Measurements from ENCODE around the gene VPS8. TPM values are rescaled to one million over a fixed set of nuclear protein-coding genes. Genes with fewer than 3 reads are reported as not detected.

Gene VPS8
- total and polyA plus RNA-seq, 3 experiments from 2014 or later, result 19.6 to 30.2 (median 22.3) TPM

DNA sequence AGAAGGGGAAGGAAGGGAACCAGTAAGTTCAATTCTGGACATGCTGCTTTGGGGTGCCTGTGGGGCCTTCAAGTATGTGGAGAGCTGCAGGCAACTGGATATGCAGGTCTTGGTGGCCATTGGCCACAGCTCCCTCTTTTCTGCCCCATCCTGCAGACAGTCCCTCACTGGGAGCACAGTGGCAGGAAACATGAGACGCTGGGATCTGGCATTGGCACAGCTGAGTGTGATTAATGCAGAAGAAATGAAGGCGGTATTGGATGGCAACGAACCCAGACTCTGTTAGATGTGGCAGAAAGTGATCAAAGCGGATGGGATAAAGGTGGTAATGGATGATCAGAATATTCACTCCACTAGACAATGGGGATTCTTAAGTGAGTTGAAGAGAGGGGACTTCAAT, 23.2 kb upstream of the VPS8 start:
- DNase-seq, result no peak
- Histone ChIP-seq H3K27ac (ENCODE audit: low read depth, low read length) (no peak overlapping the region), H3K4me1 (ENCODE audit: insufficient read depth, low read length) (peaks cover 12% of the 10 kb centered on the region), H3K9me3 (ENCODE audit: low read length) (no peaks in the 10 kb centered on the region), H3K4me3 (ENCODE audit: low read length) (no peak overlapping the region), H3K27me3 (ENCODE audit: insufficient read depth, low read length, poor library complexity, severe bottlenecking) (no peaks in the 10 kb centered on the region), H3K36me3 (ENCODE audit: insufficient read depth, low read length) (no peaks in the 10 kb centered on the region)
- Mint-ChIP-seq H3K36me3 (no peaks in the 10 kb centered on the region), H3K4me1 (peaks cover 17 to 26% (median 18%) of the 10 kb centered on the region in 3 donors), H3K9me3 (peaks cover 0 to 1% (median 0%) of the 10 kb centered on the region in 5 donors), H3K27me3 (peaks cover 8 to 14% of the 10 kb centered on the region in 2 donors), H3K4me3 (no peak overlapping the region), H3K27ac (no peak overlapping the region)
- ChIA-PET CTCF (interaction anchor here (1.7 to 2.1 kb wide), 2 partner anchors 10 to 228 kb away, joined by 5 to 8 read pairs; partner anchors contain the start of gene EPHB3), POLR2A (no interaction called here)

DNA sequence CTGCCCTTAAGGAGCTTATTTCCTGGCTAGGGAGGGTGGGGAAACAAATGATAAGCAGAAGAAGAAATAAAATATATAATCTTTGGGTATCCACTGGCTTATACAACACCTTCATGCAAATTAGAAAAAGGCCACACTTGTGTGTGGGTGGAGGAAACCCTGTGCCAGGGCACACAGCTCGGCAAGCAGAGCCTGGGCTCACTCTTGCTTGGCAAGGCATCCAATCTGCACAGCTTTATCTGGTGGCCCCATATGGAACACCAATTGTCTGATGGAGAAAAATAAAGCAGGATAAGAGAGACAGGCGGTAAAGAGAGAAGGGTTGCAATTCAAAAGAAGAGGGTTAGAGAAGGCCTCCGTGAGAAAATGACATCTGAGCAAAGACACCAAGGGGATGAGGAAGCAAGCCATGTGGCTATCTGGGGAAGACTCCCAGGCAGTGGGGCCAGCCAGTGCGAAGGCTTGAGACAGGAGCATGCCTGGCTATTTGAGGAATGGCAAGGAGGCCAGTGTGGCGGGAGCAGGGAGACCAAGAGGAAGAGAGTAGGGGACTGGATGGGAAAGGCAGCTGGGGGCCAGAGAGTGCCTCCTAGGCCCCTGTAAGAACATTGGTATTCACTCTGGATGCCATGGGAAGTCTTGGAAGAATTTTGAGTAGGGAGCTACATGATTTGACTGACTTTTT, 22.5 kb upstream of the VPS8 start:
- DNase-seq, result no peak
- H3K4me1 ChIP-seq (ENCODE audit: insufficient read depth, low read length), result peaks cover 12% of the 10 kb centered on the region
- peaks cover 7 to 14% of the 10 kb centered on the region in 2 donors for H3K27me3 Mint-ChIP-seq
- ChIA-PET POLR2A (no interaction called here), CTCF (interaction anchor here (1.7 to 2.1 kb wide), 2 partner anchors 11 to 228 kb away, joined by 5 to 8 read pairs; partner anchors contain the start of gene EPHB3)
- H3K9me3 Mint-ChIP-seq, result peaks cover 0 to 1% (median 0%) of the 10 kb centered on the region in 5 donors
- H3K4me1 Mint-ChIP-seq, result peaks cover 17 to 26% (median 18%) of the 10 kb centered on the region in 3 donors
- H3K36me3 Mint-ChIP-seq, result no peaks in the 10 kb centered on the region
- no peak overlapping the region for H3K4me3 Mint-ChIP-seq
- no peak overlapping the region for H3K27ac ChIP-seq (ENCODE audit: low read depth, low read length)
- H3K9me3 ChIP-seq (ENCODE audit: low read length), result no peaks in the 10 kb centered on the region
- H3K4me3 ChIP-seq (ENCODE audit: low read length), result no peak overlapping the region
- H3K36me3 ChIP-seq (ENCODE audit: insufficient read depth, low read length), result no peaks in the 10 kb centered on the region
- H3K27me3 ChIP-seq (ENCODE audit: insufficient read depth, low read length, poor library complexity, severe bottlenecking), result no peaks in the 10 kb centered on the region
- H3K27ac Mint-ChIP-seq, result no peak overlapping the region

GRCh38 chr3:184791171-184791570, 20.8 kb upstream of the VPS8 start:
- no peak for DNase-seq
- POLR2A ChIA-PET, result no interaction called here
- Histone ChIP-seq H3K36me3 (ENCODE audit: insufficient read depth, low read length) (no peaks in the 10 kb centered on the region), H3K4me1 (ENCODE audit: insufficient read depth, low read length) (peaks cover 8% of the 10 kb centered on the region), H3K27ac (ENCODE audit: low read depth, low read length) (no peak overlapping the region), H3K4me3 (ENCODE audit: low read length) (no peak overlapping the region), H3K27me3 (ENCODE audit: insufficient read depth, low read length, poor library complexity, severe bottlenecking) (no peaks in the 10 kb centered on the region), H3K9me3 (ENCODE audit: low read length) (no peaks in the 10 kb centered on the region)
- Mint-ChIP-seq H3K27me3 (peaks cover 0 to 3% of the 10 kb centered on the region in 2 donors), H3K4me3 (no peak overlapping the region), H3K9me3 (peaks cover 0 to 1% (median 0%) of the 10 kb centered on the region in 5 donors), H3K4me1 (peaks cover 5 to 10% (median 8%) of the 10 kb centered on the region in 3 donors), H3K36me3 (no peaks in the 10 kb centered on the region), H3K27ac (no peak overlapping the region)
- CTCF ChIA-PET, result interaction anchor here (0.6 to 1.1 kb wide), 2 partner anchors 9 to 12 kb away, joined by 3 to 5 read pairs; no protein-coding TSS in a partner anchor

DNA sequence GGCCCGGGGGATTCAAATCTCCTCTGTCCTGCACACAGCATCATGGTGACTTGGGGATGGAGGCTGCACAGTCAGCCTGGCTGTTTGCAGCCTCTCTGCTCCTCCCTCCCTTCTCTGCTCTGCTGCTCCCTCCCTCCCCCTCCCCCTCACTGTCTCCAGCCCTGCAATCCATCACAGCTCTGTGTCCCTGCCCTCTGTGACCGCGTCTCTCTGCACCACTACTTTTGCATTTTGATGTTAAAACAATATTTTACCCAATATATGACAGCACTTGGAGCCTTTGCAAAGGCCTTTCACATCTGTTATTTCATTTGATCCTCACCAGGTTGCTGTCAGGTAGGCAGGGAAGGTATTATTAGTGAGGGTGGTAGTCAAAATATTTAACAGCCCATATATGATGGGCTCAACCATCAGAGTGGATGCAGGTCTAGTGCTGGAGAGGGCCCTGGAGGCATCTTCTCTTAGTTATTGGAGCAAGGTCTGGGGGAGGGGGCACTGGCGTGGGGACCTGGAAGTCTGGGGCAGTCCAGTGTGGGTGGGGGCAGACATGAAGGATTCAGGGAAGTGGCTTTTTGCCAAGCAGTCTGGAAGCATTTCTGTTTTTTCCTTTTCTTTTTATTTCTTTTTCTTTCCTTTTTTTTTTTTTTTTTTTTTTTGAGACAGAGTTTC, 16.3 kb upstream of the VPS8 start:
- DNase-seq, result no peak
- H3K36me3 Mint-ChIP-seq, result no peaks in the 10 kb centered on the region
- peaks cover 0 to 3% (median 0%) of the 10 kb centered on the region in 5 donors for H3K9me3 Mint-ChIP-seq
- H3K36me3 ChIP-seq (ENCODE audit: insufficient read depth, low read length), result no peaks in the 10 kb centered on the region
- ChIA-PET POLR2A (no interaction called here), CTCF (no interaction called here)
- peaks cover 0 to 10% (median 7%) of the 10 kb centered on the region in 3 donors for H3K4me1 Mint-ChIP-seq
- peaks cover 14 to 27% of the 10 kb centered on the region in 2 donors for H3K27me3 Mint-ChIP-seq
- no peaks in the 10 kb centered on the region for H3K9me3 ChIP-seq (ENCODE audit: low read length)
- H3K4me1 ChIP-seq (ENCODE audit: insufficient read depth, low read length), result no peaks in the 10 kb centered on the region
- H3K4me3 Mint-ChIP-seq, result no peak overlapping the region
- H3K27me3 ChIP-seq (ENCODE audit: insufficient read depth, low read length, poor library complexity, severe bottlenecking), result no peaks in the 10 kb centered on the region
- H3K27ac Mint-ChIP-seq, result no peak overlapping the region
- no peak overlapping the region for H3K27ac ChIP-seq (ENCODE audit: low read depth, low read length)
- H3K4me3 ChIP-seq (ENCODE audit: low read length), result no peak overlapping the region

- CTCF ChIA-PET, result no interaction called here
- Histone ChIP-seq H3K36me3 (ENCODE audit: insufficient read depth, low read length) (no peaks in the 10 kb centered on the region), H3K27ac (ENCODE audit: low read depth, low read length) (no peak overlapping the region), H3K4me3 (ENCODE audit: low read length) (no peak overlapping the region), H3K4me1 (ENCODE audit: insufficient read depth, low read length) (no peaks in the 10 kb centered on the region), H3K9me3 (ENCODE audit: low read length) (no peaks in the 10 kb centered on the region), H3K27me3 (ENCODE audit: insufficient read depth, low read length, poor library complexity, severe bottlenecking) (no peaks in the 10 kb centered on the region)
- H3K36me3 Mint-ChIP-seq, result peaks cover 0 to 3% (median 0%) of the 10 kb centered on the region in 3 donors
- H3K27me3 Mint-ChIP-seq, result peaks cover 21 to 35% of the 10 kb centered on the region in 2 donors
- POLR2A ChIA-PET, result no interaction called here
- peaks cover 0 to 3% (median 0%) of the 10 kb centered on the region in 5 donors for H3K9me3 Mint-ChIP-seq
- no peak overlapping the region for H3K4me3 Mint-ChIP-seq
- DNase-seq, result no peak
- no peak overlapping the region for H3K27ac Mint-ChIP-seq
- peaks cover 0 to 10% (median 7%) of the 10 kb centered on the region in 3 donors for H3K4me1 Mint-ChIP-seq
Observed at GRCh38 chr3:184796551-184796950, 15.4 kb upstream of the VPS8 start.

GRCh38 chr3:184796954-184797353, 15.0 kb upstream of the VPS8 start:
- H3K27ac Mint-ChIP-seq, result no peak overlapping the region

DNA sequence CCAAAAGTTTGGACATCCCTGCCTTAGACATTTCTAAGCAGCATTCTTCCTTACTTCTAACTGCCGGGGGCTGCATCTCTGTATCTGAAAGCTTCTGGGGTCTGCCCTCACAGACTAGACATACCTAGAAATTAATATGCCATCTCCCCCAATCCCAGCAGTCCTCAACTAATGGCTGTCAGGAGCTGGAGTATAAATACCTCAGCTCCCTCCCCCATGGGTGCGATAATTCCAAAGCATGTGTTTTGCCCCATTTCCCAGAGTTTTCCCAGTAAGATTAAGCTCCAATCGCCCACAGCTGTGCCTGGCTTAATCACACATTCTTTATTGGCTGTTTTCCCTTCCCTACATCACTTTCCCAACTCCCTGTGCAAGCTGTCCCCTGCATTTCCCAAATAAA, 13.8 kb upstream of the VPS8 start:
- no peaks in the 10 kb centered on the region for H3K9me3 ChIP-seq (ENCODE audit: low read length)
- no peaks in the 10 kb centered on the region for H3K27me3 ChIP-seq (ENCODE audit: insufficient read depth, low read length, poor library complexity, severe bottlenecking)
- no peak overlapping the region for H3K27ac Mint-ChIP-seq
- ChIA-PET CTCF (interaction anchor here (1.5 kb wide), 1 partner anchor 237 kb away, joined by 4 read pairs; the partner anchor contains the start of gene EPHB3), POLR2A (no interaction called here)
- no peak overlapping the region for H3K4me3 ChIP-seq (ENCODE audit: low read length)
- no peaks in the 10 kb centered on the region for H3K4me1 ChIP-seq (ENCODE audit: insufficient read depth, low read length)
- H3K9me3 Mint-ChIP-seq, result peaks cover 0 to 3% (median 0%) of the 10 kb centered on the region in 5 donors
- no peak overlapping the region for H3K27ac ChIP-seq (ENCODE audit: low read depth, low read length)
- no peak for DNase-seq
- H3K4me1 Mint-ChIP-seq, result peaks cover 0 to 10% (median 7%) of the 10 kb centered on the region in 3 donors
- no peak overlapping the region for H3K4me3 Mint-ChIP-seq
- H3K36me3 Mint-ChIP-seq, result peaks cover 0 to 3% (median 0%) of the 10 kb centered on the region in 3 donors
- peaks cover 21 to 42% of the 10 kb centered on the region in 2 donors for H3K27me3 Mint-ChIP-seq
- no peaks in the 10 kb centered on the region for H3K36me3 ChIP-seq (ENCODE audit: insufficient read depth, low read length)

More at GRCh38 chr3:184796954-184797353, 15.0 kb upstream of the VPS8 start:
- Histone ChIP-seq H3K4me3 (ENCODE audit: low read length) (no peak overlapping the region), H3K27me3 (ENCODE audit: insufficient read depth, low read length, poor library complexity, severe bottlenecking) (no peaks in the 10 kb centered on the region), H3K36me3 (ENCODE audit: insufficient read depth, low read length) (no peaks in the 10 kb centered on the region), H3K9me3 (ENCODE audit: low read length) (no peaks in the 10 kb centered on the region), H3K27ac (ENCODE audit: low read depth, low read length) (no peak overlapping the region), H3K4me1 (ENCODE audit: insufficient read depth, low read length) (no peaks in the 10 kb centered on the region)
- Mint-ChIP-seq H3K36me3 (peaks cover 0 to 3% (median 0%) of the 10 kb centered on the region in 3 donors), H3K9me3 (peaks cover 0 to 3% (median 0%) of the 10 kb centered on the region in 5 donors), H3K27me3 (peaks cover 21 to 38% of the 10 kb centered on the region in 2 donors), H3K4me1 (peaks cover 0 to 10% (median 7%) of the 10 kb centered on the region in 3 donors), H3K4me3 (peak overlapping the region in 1 of 7 donors; percentile 42)
- CTCF ChIA-PET, result interaction anchor here (1.5 kb wide), 1 partner anchor 236 kb away, joined by 4 read pairs; the partner anchor contains the start of gene EPHB3
- POLR2A ChIA-PET, result no interaction called here
- no peak for DNase-seq

All from CD8-positive, alpha-beta memory T cell (primary cell).